ENCODE results near the gene PDHX. TPM values are rescaled to one million over a fixed set of nuclear protein-coding genes. Genes with fewer than 3 reads are reported as not detected.

The PDHX gene
- total RNA-seq, 1 donor from 2014 or later = 30.5 TPM

- no peaks in the 10 kb centered on the region for H3K27me3 ChIP-seq (ENCODE audit: control insufficient read depth, insufficient read depth, low read length)
- TF ChIP-seq CTCF (IDR thresholded peaks at IDR 0.05; ENCODE audit: insufficient read depth, low read length, poor library complexity, severe bottlenecking) = no peak
- no peak overlapping the region for H3K4me3 ChIP-seq (ENCODE audit: low read depth, low read length)
- no peak for DNase-seq (ENCODE audit: low read depth)
- no peaks in the 10 kb centered on the region for H3K36me3 ChIP-seq (ENCODE audit: control insufficient read depth, insufficient read depth, low read length)
Observed at GRCh38 chr11:34972892-34973291, 56.5 kb downstream of the PDHX start.

GRCh38 chr11:34975482-34975881 lies 59.1 kb downstream of the PDHX start:
- Histone ChIP-seq H3K36me3 (ENCODE audit: control insufficient read depth, insufficient read depth, low read length) (no peaks in the 10 kb centered on the region), H3K27me3 (ENCODE audit: control insufficient read depth, insufficient read depth, low read length) (no peaks in the 10 kb centered on the region), H3K4me3 (ENCODE audit: low read depth, low read length) (no peak overlapping the region)
- no peak for DNase-seq (ENCODE audit: low read depth)
- TF ChIP-seq CTCF (IDR thresholded peaks at IDR 0.05; ENCODE audit: insufficient read depth, low read length, poor library complexity, severe bottlenecking) = no peak

- no peak for DNase-seq (ENCODE audit: low read depth)
- no peak for TF ChIP-seq CTCF (IDR thresholded peaks at IDR 0.05; ENCODE audit: insufficient read depth, low read length, poor library complexity, severe bottlenecking)
Observed at GRCh38 chr11:34976496-34977088, 60.2 kb downstream of the PDHX start.

GRCh38 chr11:34977089-34977912 lies 60.9 kb downstream of the PDHX start:
- TF ChIP-seq CTCF (IDR thresholded peaks at IDR 0.05; ENCODE audit: insufficient read depth, low read length, poor library complexity, severe bottlenecking) = no peak
- no peaks in the 10 kb centered on the region for H3K36me3 ChIP-seq (ENCODE audit: control insufficient read depth, insufficient read depth, low read length)
- no peaks in the 10 kb centered on the region for H3K27me3 ChIP-seq (ENCODE audit: control insufficient read depth, insufficient read depth, low read length)
- DNase-seq (ENCODE audit: low read depth) = no peak
- H3K4me3 ChIP-seq (ENCODE audit: low read depth, low read length) = no peak overlapping the region

More at GRCh38 chr11:34976496-34977088, 60.2 kb downstream of the PDHX start:
- Histone ChIP-seq H3K36me3 (ENCODE audit: control insufficient read depth, insufficient read depth, low read length) (no peaks in the 10 kb centered on the region), H3K4me3 (ENCODE audit: low read depth, low read length) (no peak overlapping the region), H3K27me3 (ENCODE audit: control insufficient read depth, insufficient read depth, low read length) (no peaks in the 10 kb centered on the region)

GRCh38 chr11:34978236-34979191 lies 62.1 kb downstream of the PDHX start:
- H3K36me3 ChIP-seq (ENCODE audit: control insufficient read depth, insufficient read depth, low read length) = no peaks in the 10 kb centered on the region
- no peak for DNase-seq (ENCODE audit: low read depth)
- H3K4me3 ChIP-seq (ENCODE audit: low read depth, low read length) = no peak overlapping the region
- TF ChIP-seq CTCF (IDR thresholded peaks at IDR 0.05; ENCODE audit: insufficient read depth, low read length, poor library complexity, severe bottlenecking) = no peak
- no peaks in the 10 kb centered on the region for H3K27me3 ChIP-seq (ENCODE audit: control insufficient read depth, insufficient read depth, low read length)

Data from kidney epithelial cell (primary cell).